HG03097 (cell line): ENCODE data around the gene NDUFS1.
"Not testable (repeated sequence)": the region's sequence is repeated elsewhere in the genome, so short reads cannot be mapped to it uniquely, and the experiment has no call there.

Experiments used
- ATAC-seq: cut with Tn5 transposase; IDR thresholded peaks from one replicate; pipeline ENCODE4 v1.9.1; 2021; ENCODE audit not compliant: unreplicated experiment, low FRiP score

The NDUFS1 gene

GRCh38 chr2:206163251-206163880 is 4.1 kb upstream of the NDUFS1 start:
- ATAC-seq = no peak

DNA sequence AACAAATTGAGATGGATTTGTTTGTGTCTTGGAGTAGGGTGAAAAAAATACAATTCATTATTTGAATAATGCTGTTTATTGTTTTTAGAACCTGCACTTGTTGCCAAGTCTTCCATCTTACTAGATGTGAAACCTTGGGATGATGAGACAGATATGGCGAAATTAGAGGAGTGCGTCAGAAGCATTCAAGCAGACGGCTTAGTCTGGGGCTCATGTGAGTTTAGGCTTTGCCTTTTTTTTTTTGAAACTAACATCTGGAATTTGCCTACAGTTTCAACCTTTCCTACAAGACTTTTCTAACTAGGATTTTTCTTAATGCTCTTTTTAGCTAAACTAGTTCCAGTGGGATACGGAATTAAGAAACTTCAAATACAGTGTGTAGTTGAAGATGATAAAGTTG is 3.2 kb upstream of the NDUFS1 start:
- ATAC-seq = not testable (repeated sequence)

DNA sequence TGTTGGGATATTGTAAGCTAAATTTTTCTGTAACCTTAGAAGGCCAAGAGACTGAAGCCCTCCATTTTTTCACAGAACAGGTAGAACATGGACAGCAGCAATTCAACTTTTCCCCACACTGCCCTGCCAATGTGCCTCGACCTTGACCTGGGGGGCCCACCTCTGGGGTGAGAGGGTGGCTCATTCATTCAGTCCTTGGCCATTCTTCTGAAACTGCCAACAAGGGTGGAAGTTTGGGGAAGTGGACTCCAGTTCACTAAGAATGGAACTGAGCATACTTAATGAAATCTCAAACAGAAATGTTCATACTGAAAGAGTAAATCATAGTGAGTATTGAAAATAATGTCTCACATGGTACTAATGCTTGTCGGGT is 1.5 kb upstream of the NDUFS1 start:
- ATAC-seq = no peak

DNA sequence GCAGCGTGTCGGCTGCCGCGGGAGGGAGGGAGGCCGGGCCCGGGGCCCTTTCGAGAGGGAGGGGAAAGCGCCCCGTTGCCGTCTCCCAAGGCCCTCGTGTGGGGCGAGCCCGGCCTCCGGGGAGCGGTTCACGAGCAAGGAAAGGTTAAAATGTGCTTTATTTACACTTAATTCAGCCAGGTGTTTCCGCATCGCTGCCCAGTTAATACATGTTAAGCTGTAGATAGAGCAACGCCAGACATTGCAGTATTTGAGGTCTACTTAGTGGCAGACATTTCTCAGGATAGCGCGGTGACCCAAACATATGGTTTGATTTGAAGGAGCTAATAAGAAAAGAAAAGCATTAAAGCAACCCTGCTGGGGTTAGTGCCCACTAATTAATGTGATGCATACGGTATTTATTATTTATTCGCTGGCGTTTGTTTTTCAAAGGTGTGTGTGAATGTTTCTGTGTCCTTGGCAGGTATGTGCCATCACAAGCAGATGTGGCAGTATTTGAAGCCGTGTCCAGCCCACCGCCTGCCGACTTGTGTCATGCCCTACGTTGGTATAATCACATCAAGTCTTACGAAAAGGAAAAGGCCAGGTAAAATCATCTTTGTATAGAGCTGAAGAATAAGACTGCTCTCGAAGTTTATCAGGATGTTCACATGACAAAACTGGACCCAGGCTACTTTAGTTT is 1.0 kb upstream of the NDUFS1 start:
- ATAC-seq = no peak

DNA sequence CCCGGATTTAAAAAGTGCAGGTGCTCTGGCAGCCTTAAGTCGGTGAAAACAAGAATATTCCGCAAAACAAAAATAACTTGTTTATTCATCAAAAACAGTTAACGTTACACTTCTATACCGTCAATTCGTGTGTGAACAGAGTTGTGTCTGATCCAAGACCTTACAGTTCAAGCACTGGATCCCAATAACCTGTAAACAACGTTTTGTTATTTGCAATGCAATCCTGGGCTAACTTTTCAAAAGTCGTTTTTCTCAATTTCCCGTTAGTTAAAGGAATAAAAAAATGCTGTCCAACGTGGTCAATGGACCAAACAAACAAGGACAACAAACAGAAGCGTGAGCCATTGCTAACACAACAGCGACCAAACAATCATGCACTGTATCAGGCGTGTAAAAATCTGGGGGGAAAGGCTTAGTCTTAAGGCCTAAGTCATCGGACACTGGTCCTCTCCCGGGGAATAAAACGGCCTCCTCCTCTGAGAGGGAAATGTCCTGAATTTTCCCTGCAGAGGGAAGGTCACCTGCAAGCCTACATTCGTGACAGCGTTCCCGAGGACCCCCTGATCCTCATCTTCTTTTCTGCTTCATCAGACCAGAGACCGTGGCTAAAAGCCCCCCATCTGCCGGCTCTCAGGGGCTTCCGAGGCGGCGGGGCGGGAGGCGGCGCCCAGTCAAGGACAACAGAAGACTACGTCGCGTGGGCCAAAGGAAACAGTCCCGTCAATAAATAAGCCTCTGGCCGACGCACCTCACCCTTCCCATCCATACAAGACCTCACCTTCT is 490 bp downstream of the NDUFS1 start:
- ATAC-seq = peak; percentile 25

DNA sequence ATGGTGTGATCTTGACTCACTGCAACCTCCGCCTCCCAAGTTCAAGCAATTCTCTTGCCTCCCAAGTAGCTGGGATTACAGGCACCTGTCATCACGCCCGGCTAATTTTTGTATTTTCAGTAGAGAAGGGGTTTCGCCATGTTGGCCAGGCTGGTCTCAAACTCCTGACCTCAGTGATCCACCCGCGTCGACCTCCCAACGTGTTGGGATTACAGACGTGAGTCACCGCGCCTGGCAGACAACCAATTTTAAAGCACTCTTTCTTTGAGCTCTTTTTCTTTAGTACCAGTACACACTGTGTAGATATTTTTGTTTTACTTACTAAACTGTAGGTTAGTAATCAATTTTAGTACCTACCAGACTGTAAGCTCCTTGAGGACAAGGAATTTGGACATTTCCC is 2.2 kb downstream of the NDUFS1 start:
- not testable (repeated sequence) for ATAC-seq

GRCh38 chr2:206154197-206154596 is 5.0 kb downstream of the NDUFS1 start:
- ATAC-seq = no peak

DNA sequence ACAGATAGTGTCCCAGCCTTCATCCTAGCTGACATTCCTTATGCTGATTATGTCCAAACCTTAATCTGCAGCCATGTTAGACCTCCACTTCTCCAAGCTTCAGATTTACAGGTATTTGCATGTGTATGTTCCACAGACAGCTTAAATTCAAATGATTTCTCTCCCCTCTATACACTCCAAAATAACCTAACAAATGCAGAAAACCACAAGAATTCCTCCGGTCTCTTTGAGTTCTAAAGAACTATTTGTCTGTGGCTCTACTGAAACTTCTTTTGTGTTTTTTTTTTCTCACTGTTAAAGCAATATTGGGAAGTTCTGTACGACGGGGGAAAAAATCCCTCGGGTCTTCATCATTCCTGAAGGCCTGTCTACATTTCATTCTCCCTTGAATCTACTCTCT is 8.6 kb downstream of the NDUFS1 start:
- no peak for ATAC-seq

DNA sequence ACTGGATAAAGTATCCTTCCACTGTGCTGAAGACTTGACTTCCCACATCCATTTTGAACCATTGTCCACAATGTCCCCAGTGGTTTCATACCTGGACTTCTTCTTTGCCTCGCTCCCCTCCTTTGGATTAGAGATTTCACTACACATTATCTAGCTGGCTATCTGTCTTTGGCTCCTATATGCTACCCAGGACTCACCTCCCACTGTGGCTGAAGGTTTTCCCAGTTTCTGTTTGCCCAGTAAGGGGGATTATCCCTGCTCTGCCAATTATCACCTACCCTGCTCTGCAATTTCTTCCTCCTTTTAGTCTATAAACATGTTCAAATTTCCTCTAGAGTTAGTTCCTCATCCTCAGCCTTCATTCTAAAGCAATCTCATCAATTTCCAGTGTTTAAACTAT is 9.1 kb downstream of the NDUFS1 start:
- ATAC-seq = no peak

DNA sequence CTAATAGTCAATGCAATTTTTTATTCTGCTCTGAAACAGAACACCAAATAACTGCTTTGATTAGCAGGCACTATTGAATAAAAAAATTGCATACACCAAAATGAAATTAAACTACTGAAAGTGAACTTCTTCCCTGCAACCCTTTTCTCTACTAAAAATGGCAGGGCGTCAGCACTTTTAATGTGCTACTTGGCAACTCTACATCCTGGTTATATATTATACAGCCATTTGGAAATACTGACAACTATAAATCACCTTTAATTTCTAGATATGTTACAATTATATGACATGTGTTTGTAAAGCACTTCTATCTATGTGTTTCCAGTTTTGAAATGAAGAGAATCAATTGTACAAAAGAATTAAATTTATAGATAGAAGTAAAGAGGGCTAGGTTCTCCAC is 9.9 kb downstream of the NDUFS1 start:
- ATAC-seq = no peak

GRCh38 chr2:206145665-206146064 is 13.6 kb downstream of the NDUFS1 start:
- no peak for ATAC-seq

- ATAC-seq = no peak
Observed at GRCh38 chr2:206144383-206144782, 14.9 kb downstream of the NDUFS1 start.

GRCh38 chr2:206143451-206143850 is 15.8 kb downstream of the NDUFS1 start:
- no peak for ATAC-seq

- no peak for ATAC-seq
Observed at GRCh38 chr2:206127656-206128055, 31.6 kb downstream of the NDUFS1 start.

GRCh38 chr2:206125901-206126300 is 33.3 kb downstream of the NDUFS1 start:
- ATAC-seq = no peak

- not testable (repeated sequence) for ATAC-seq
Observed at GRCh38 chr2:206122569-206122968, 36.7 kb downstream of the NDUFS1 start.

- ATAC-seq = no peak
Observed at GRCh38 chr2:206116278-206116677, 43.0 kb downstream of the NDUFS1 start.

- no peak for ATAC-seq
Observed at GRCh38 chr2:206115026-206115578, 44.1 kb downstream of the NDUFS1 start.

DNA sequence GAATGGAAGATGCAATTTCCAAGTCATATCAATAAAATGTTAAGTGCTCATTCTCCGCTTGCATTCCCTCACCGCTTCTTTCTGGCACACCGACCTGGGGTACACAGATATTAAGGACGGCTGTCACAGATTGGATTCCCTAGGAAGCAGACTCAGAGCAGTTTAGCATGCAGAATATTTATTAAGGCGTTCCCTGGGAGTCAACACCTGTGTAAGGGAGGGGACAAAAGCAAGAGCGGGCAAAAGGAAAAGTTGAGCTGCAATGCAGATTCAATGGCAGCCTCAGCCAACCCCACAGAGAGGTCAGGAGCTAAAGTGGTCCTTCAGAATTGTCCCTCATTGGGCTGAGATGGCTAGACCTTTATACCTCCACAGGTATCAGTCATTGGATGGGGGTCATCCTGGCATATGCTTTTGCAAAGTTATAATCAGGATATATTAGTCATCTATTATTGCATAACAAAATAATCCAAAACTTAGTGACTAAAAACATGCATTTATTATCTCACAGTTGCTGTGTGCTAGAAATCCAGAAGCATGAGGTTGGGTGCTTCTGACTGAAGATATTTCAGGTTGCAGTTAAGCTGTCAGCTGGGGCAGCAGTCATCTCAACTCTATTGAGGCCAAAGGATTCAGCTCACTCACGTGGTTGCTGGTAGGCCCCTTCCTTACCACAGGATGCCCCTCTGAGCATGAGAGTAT is 46.2 kb downstream of the NDUFS1 start:
- no peak for ATAC-seq

GRCh38 chr2:206112108-206112507 is 47.1 kb downstream of the NDUFS1 start:
- no peak for ATAC-seq

- no peak for ATAC-seq
Observed at GRCh38 chr2:206108713-206109112, 50.5 kb downstream of the NDUFS1 start.
